HG02759 (cell line): ENCODE measurements around the gene CD74.
A peak's percentile ranks its signal among the peaks of the same experiment; 100 is the strongest.

Source experiments
- ATAC-seq: cut with Tn5 transposase; IDR thresholded peaks from one replicate; pipeline ENCODE4 v1.9.1; 2021; ENCODE audit warnings: mild to moderate bottlenecking, moderate library complexity; ENCODE audit not compliant: unreplicated experiment

Gene CD74

DNA sequence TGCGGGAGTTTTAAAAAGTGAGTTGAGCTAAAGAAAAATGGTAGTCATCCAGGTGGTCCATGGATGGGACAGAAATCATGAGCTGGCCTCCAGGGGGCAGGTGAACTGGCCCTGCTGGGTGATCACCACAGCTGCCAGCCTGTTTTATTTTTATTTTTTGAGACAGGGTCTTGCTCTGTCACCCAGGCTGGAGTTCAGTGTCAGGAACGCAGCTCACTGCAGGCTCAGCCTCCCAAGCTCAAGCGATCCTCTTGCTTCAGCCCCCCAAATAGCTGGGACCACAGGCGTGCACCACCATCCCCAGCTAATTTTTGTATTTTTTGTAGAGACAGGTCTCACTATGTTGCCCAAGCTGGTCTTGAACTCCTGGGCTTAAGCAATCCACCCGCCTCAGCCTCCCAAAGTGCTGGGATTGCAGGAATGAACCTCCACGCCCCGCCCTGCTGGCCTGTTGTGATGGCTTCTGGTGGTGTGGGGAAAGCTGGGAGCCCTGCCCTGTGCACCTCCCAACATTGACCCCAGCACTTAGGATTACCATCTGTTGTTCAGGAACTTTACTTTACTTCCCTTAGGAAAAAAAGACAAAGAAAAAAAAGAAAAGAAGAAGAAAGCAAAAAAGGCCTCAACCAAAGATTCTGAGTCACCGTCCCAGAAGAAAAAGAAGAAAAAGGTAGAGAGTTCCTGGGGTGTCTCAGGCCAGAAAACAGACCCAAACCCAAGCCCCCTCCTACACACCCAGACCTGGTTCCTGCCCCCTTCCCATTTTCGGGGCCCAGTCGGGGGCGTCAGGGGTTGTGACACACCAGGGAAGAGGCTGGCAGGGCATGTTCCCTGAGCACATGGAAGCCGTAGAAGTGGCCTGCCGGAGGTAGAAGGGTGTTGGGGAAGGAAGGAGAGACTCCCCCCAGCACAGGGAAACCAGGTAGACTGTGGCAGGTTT, 14.7 kb downstream of the CD74 start:
- ATAC-seq, result no peak

DNA sequence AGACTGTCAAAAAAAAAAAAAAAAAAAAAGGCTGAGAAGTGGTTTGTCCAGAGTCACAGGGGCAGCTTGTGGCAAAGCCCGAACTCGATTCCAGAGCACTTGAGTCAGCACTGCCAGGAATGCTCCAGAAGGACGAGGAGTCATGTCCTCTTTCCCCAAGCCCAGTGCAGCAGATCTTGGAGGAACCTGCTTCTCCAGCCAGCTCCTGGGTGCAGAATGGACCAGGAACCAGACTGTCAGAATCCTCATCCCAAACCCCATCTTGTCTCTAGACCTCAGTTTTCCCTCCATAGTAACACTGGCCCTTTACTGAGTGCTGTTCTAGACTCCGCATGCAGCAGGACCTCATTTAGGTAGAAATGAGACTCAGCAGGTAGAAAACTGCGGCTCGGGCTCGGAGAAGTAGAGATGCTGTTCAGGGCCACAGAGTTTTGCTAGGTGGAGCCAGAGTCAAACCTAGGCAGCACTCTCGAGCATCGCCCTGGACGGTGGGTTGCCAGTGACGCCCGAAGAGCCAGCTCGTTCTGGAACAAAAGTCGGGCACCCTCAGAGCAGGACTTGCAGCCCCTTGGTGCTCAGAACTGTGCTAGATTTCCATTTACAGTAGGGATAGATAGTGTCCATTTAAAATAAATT, 15.4 kb downstream of the CD74 start:
- no peak for ATAC-seq

DNA sequence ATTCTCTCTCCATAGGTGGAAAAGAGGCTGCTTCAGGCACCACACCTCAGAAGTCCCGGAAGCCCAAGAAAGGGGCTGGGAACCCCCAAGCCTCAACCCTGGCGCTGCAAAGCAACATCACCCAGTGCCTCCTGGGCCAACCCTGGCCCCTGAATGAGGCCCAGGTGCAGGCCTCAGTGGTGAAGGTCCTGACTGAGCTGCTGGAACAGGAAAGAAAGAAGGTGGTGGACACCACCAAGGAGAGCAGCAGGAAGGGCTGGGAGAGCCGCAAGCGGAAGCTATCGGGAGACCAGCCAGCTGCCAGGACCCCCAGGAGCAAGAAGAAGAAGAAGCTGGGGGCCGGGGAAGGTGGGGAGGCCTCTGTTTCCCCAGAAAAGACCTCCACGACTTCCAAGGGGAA, 16.4 kb downstream of the CD74 start:
- ATAC-seq, result no peak

DNA sequence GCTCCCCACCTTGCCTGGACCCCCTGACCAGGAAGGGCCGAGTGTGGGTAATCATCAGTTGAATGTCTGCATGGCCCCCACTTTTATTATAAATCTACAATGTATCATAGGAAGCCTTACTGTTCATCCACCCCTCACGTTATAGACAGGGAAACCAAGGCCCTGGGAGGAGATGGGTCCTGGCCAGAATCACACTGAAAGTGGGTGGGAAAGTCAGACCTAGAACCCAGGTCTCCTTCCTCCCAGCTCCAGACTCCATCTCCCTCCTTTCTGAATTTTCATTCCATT, 17.1 kb downstream of the CD74 start:
- no peak for ATAC-seq

DNA sequence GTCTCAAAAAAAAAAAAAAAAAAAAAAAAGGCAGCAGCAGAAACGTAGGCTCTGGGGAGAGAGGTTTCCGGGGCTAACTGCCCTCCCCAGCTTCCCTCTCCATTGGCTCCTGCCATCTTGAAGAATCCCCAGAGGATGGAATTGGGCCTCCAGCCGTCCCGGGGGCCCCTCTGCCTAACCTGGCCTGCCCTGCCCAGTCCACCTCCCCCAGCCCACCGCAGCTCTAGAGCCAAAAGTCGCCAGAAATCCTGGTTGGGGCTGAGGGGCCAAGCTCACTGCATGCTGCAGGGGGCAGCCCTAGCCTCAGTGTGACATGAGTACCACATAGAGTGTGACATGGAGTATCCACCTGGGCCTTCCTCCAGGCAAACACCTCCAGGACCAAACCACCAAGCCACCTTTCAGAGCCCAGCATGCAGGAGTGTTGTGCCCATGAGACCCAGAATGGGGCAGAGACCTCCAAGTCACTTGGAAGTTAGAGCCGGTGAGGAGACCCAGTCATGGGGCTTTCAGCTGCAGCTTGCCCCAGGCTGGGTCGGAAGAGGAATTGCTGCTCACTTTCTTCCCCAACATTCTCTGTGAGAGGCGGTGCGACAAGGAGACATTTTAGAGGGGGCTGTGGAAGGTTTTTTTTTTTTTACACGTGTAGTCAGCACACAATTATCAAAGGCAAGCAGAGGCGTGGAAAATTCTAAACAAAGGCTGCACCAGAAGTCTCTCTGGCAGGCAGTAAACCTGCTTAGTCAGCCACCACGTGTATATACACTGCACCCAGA, 17.6 kb downstream of the CD74 start:
- ATAC-seq, result no peak

DNA sequence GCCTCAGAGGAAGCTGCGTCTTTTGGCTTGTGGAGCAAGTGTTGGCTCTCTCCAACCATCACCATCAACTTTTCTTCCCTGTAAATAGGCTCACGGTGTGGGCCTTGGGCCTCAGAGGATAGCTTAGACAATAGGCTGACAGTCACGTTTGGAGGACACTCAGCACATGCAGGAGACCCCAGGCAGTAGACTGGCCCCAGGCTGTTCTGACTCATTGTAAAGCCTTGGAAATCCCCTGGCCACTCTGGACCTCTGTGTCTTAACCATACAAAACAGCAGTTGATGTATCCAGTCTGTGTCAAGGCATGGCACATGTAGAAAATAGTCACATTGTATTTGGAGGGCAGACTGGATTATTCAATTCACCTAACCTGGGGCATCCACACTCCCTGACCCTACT, 18.6 kb downstream of the CD74 start:
- ATAC-seq, result peak; percentile 69

DNA sequence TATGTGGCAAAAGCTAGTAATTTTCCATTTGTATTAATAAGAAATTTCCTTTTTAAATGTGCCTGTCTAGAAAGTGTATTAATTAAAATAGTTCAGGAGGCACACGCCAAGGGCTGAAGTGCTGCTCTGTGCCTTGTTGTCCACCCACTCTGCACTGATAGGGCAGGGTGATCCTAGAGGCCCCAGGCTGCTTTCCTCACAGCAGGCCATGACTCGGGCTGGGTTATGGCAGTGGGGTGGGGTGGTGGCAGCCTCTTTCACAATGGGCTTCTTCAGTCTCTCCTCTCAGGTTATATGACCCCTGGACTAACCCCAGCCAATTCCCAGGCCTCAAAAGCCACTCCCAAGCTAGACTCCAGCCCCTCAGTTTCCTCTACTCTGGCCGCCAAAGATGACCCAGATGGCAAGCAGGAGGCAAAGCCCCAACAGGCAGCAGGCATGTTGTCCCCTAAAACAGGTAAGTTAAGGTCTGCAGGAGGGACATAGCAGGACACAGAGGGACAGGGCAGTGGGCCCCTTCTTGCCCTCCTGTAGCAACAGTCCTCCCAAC, 19.5 kb downstream of the CD74 start:
- no peak for ATAC-seq

DNA sequence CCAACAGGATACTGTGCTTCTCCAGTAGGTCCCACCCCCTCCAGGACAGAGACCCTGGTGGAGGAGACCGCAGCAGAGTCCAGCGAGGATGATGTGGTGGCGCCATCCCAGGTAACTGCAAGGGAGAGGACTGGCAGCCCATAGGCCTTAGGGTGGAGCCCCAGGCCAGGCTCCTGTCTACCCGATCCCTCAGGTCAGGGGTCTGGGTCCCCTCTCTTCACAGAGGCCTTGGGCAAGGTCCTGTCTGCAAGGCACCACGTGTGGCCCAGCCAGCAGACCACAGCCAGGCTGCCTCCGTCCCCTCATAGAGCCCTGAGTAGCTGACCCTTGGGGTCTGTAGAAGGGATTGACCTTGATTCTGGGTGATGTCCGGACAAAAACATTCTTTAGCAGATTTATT, 20.0 kb downstream of the CD74 start:
- ATAC-seq, result no peak

DNA sequence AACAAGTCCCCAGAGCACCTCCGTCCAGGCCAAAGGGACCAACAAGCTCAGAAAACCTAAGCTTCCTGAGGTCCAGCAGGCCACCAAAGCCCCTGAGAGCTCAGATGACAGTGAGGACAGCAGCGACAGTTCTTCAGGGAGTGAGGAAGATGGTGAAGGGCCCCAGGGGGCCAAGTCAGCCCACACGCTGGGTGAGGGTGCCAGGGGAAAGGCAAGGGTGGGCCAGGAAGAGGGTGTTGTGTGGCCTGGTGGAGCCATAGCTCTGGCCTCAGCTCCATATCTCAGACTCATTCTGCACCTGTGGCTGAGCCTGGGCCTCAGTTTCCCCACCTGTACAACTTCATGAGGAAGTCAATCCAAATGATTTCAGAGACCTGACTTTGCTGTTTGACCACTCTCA, 20.7 kb downstream of the CD74 start:
- ATAC-seq, result no peak

DNA sequence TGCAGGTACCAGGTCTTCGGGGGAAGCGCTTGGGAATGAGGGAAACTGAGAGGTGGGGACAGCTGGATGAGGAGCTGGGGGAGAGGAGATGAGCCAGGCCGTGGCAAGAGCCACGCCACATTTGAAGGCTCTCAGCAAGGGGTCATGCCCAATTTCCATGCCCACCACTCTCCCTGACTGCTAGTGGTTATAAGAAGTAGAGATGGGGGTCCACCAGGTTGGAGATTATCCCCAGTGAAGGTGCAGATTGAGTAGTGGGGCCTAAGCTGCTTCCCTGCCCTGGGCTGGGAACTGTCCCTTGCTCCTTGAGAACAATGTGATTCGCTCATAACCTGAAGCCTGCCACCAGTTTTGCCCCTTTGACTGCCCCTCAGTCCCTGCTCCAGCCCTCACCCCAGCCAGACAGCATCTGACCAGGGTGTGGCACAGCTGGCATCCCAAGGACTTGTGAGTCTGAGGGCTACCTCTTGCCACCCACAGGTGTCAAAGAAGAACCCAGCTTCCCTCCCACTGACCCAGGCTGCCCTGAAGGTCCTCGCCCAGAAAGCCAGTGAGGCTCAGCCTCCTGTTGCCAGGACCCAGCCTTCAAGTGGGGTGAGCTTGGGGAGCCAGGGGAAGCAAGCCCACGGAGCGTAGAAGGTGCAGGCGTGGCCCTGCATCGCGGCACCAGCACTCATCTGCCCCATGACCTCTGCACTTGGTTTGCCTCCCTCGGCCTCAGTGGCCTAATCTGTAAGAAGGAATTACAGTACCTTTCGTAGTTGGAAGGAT, 21.5 kb downstream of the CD74 start:
- ATAC-seq, result no peak

DNA sequence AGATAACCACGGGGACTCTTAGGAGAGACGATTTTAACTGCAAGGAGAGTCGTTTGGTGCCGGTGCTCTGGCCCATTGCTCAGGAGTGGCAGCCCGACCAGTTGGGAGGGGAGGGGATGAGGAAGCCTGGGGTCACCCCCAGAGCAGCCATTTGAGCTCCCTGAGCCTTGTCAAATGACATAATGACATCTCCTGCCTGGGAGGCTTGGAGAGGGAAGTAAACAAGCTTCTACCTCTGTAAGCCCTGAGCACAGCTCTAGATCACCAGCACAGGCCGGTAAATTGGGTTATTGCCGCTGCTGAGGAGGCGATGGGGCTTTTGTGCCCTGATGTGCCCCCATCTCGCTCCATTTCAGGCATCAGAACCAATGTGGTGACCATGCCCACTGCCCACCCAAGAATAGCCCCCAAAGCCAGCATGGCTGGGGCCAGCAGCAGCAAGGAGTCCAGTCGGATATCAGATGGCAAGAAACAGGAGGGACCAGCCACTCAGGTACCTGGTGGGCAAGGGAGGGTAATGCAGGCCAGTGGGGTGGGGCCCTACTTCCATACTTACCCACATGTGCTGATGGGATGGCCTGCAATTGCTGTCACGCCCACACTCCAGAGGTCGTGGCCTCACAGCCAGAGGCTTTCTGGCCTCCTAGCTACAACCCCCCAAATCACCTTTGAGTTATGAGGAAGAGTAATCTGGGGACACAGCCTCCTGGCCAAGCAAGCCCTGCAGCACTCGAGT, 23.0 kb downstream of the CD74 start:
- ATAC-seq, result no peak

DNA sequence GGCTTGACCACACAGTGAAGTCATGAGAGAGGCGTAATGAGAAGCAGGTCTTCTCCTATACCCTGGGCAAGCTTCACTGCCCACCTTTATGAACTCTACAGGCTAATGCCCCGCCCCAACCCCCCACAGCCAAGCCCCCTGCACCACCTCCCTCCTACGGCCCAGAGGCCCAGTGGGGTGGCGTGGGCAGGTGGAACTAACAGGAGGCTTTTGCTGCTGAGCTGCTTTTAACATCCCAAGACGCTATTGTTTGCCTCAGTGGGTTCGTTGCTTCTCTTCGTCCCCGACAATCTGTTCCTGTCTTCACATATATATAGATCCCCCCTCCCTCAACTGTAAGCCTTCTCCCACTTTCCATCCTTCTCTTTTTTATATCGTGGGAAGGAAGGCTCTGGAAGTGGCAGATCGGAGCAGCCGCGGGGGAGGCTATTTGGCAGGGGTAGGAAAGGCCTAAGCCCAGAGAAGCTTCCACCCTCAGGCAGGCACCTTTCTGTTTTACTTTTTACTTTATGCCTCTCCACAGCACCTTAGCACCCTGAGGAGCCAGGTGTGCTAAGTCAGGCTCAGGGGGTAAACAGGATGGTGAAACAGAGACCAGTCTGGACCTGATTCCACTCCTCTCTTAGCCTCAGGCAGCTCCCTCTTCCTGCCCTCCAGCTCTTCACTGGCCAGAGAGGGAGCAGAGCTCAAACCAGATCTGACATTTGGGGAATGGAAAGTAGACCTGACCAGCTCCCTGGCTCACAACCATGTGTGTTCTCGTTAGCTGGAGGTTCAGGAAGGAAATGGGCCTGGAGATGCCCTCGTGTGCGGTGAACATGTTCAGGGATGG, 26.5 kb downstream of the CD74 start:
- no peak for ATAC-seq

DNA sequence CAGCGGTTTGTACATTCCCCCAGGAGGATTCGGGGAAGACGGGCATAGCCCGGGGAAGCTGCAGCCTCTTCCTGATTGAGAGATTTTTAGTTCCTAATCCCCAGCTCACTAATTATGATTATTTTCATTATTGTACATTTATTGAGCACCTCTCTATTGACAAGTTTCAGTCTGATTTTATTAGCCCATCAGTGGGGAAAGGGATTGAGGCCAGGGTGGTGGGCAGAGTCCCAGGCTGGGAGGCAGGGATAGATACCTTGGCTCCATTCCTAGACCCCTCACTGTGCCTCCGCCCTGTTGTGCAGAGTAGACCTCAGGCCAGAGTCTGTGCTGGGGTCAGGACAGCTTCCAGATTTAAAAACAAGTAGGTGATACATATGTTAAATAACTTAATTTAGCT, 28.0 kb downstream of the CD74 start:
- ATAC-seq, result no peak

DNA sequence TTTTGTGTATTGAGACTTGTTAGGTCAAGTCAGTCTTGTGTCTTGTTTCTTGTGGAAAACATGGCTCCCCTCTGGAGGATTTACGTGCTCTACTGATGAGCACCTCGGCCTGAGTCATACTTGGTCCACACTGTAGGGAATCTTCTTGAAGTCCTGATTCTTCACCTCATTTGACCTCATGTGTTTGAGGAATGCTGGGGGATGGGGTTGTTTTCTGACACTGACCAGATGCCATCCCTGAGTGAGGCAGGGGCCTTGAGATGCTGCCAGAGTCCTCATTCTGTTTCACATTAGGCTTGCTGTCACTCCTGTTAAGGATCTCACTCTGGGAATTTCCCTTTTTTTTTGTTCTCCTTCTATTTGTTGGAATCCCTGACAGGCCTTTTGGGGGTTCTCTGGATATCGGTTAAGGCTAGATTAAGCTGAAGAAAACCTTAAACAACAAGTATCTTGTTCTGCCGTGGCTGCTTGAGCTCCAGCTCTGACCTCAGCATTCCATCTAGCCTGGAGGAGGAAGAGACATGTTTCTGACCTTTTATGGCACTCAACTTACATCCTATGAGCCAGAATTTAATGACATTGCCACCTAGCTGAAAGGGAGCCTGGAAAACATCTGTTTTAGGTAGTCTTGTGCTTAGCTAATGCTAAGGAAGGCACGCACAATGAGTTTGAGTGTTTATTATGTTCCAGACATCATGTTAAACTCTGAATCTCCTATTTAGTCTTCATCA, 34.6 kb downstream of the CD74 start:
- ATAC-seq, result no peak

DNA sequence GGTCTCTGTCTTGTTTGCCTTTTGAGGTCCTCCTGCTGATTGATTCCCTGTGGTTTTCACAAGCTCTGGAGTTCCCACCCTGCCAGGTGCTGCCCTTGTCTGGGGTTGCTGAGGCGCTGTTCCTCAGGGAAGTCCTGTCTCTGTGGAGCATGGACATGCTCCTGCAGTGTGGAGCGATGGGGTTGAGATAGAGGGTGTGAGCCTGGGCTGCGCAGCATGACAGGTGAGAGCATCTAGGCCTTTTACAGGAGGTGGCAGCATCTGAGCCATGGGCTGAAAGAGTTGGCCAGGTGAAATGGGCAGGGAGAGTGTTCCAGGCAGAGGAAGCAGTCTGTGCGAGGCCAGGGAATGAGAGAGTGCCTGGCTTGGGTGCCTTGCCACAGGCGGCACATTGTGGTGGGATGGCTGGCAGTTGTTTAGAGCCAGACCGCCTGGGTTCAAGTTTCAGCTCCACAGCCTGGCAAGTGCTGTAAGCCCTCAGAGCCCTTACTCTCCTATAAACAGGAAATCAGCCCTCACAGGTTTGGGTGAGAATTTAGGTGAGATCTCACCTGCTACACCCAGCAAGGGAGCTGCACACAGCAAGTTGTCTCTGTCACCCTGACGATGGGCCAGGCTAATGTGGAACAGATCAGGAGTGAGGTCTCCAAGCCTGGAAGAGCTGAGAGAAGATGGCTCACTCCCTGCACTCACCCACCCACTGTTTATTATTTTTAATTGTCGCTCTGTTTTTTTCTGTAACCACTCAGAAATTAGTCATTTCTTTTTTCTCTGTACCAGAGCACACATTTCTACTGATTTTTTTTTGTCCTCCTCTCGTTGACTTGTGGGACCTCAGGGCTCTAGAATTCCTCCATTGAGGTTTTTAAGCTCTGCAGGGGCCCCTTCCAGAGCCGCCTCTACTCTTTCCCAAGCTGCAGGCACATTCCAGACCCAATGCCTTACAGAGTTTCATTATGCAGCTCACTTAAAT, 35.6 kb downstream of the CD74 start:
- ATAC-seq, result no peak

DNA sequence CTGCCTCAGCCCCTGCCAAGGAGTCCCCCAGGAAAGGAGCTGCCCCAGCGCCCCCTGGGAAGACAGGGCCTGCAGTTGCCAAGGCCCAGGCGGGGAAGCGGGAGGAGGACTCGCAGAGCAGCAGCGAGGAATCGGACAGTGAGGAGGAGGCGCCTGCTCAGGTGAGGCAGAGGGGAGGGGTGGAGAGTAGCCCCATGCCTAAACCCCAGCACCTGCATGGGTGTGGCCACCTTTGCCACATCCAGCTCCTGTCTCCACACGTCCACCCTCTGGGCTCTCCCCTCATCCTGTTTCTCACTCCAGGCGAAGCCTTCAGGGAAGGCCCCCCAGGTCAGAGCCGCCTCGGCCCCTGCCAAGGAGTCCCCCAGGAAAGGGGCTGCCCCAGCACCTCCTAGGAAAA, 38.1 kb downstream of the CD74 start:
- ATAC-seq, result no peak

DNA sequence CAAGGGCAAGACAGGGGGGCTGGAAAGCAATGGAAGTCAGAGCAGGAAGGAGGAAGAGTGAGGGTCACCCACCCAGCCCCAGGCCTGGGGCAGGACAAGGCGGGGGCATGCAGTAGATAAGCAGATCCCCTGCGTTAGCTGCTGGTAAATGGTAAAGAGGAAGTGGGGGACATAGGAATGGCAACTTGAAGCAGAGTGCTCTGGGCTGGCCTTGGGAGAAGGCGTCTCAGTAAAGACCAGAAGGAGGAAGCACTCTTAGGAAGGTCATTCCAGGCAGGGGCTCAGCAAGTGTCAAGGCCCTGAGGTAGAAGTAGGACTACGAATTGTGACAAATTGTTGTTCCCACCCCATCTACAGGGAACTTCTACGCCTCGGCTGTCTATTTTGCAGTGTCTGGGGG, 40.1 kb downstream of the CD74 start:
- ATAC-seq, result no peak
